BE2C (cell line): ENCODE results near the gene NTNG2.

Experiments
- DNase-seq: peaks from one replicate; pipeline ENCODE4 v3.0.0-alpha.2; 2020
- H3K27me3 ChIP-seq: fragments of 250-450 bp; sonication (Bioruptor Pico); 2 replicates; pipeline ENCODE4 v1.5.1; 2020; ENCODE audit warnings: mild to moderate bottlenecking
- H3K36me3 ChIP-seq: fragments of 250-450 bp; sonication (Bioruptor Pico); 2 replicates; pipeline ENCODE4 v1.5.1; 2020; ENCODE audit warnings: mild to moderate bottlenecking
- H3K4me1 ChIP-seq: fragments of 250-450 bp; sonication (Bioruptor Pico); 2 replicates; pipeline ENCODE4 v1.5.1; 2020
- H3K4me3 ChIP-seq: 2 replicates; pipeline ENCODE4 v1.5.1; 2011; ENCODE audit warnings: low read depth, low read length
- H3K9me3 ChIP-seq: fragments of 250-450 bp; sonication (Bioruptor Pico); 2 replicates; pipeline ENCODE4 v1.5.1; 2020
- CTCF ChIP-seq: IDR thresholded peaks from 2 replicates; pipeline ENCODE4 v1.5.1; 2012; ENCODE audit warnings: mild to moderate bottlenecking, low read depth, low read length

NTNG2 gene

GRCh38 chr9:132241483-132241839, 79.6 kb downstream of the NTNG2 start:
- Histone ChIP-seq H3K4me1 (peaks cover 28% of the 10 kb centered on the region), H3K4me3 (peak overlapping the region; percentile 61), H3K27me3 (no peaks in the 10 kb centered on the region), H3K9me3 (no peaks in the 10 kb centered on the region), H3K36me3 (no peaks in the 10 kb centered on the region)
- TF ChIP-seq CTCF: no peak
- DNase-seq: no peak

GRCh38 chr9:132241840-132242620, 80.2 kb downstream of the NTNG2 start:
- Histone ChIP-seq H3K27me3 (no peaks in the 10 kb centered on the region), H3K36me3 (no peaks in the 10 kb centered on the region), H3K4me3 (peak overlapping the region; percentile 61), H3K4me1 (peaks cover 28% of the 10 kb centered on the region), H3K9me3 (no peaks in the 10 kb centered on the region)
- TF ChIP-seq CTCF: no peak
- DNase-seq: no peak

- no peak for DNase-seq
- Histone ChIP-seq H3K36me3 (no peaks in the 10 kb centered on the region), H3K9me3 (no peaks in the 10 kb centered on the region), H3K4me1 (peaks cover 28% of the 10 kb centered on the region), H3K27me3 (no peaks in the 10 kb centered on the region), H3K4me3 (peak overlapping the region; percentile 61)
- no peak for TF ChIP-seq CTCF
These were observed 80.8 kb downstream of the NTNG2 start for GRCh38 chr9:132242621-132243155.

GRCh38 chr9:132243156-132244074, 81.6 kb downstream of the NTNG2 start:
- TF ChIP-seq CTCF: no peak
- Histone ChIP-seq H3K4me3 (no peak overlapping the region), H3K36me3 (no peaks in the 10 kb centered on the region), H3K9me3 (no peaks in the 10 kb centered on the region), H3K4me1 (peaks cover 28% of the 10 kb centered on the region), H3K27me3 (no peaks in the 10 kb centered on the region)
- no peak for DNase-seq

- no peak for TF ChIP-seq CTCF
- H3K36me3 ChIP-seq: no peaks in the 10 kb centered on the region
- H3K9me3 ChIP-seq: no peaks in the 10 kb centered on the region
- H3K4me1 ChIP-seq: peaks cover 26% of the 10 kb centered on the region
- H3K4me3 ChIP-seq: no peak overlapping the region
- peak; percentile 59 for DNase-seq
- no peaks in the 10 kb centered on the region for H3K27me3 ChIP-seq
These were observed 83.0 kb downstream of the NTNG2 start for GRCh38 chr9:132244582-132245455.
